SK-N-SH (cell line): ENCODE data around the gene C2orf49.

ENCODE experiments used
- CHD2 ChIP-seq: fragments of 150-350 bp; IDR thresholded peaks from 2 replicates; pipeline ENCODE4 v1.6.1; 2018; ENCODE audit warnings: low read length; ENCODE audit not compliant: partially characterized antibody
- EP300 ChIP-seq, 2 experiments: IDR thresholded peaks; 2 replicates each; pipeline versions ENCODE4 v1.4.0 to v1.6.1; 2012; ENCODE audit warnings: borderline replicate concordance in 1 of 2, low read depth in 1 of 2, low read length in 1 of 2
- MXI1 ChIP-seq: IDR thresholded peaks from 2 replicates; pipeline ENCODE4 v1.6.1; 2012; ENCODE audit warnings: mild to moderate bottlenecking, low read depth, low read length, improper control_type of control experiment
- RAD21 ChIP-seq: IDR thresholded peaks from 2 replicates; pipeline ENCODE4 v1.6.1; 2012; ENCODE audit warnings: mild to moderate bottlenecking, low read length
- SMC3 ChIP-seq: IDR thresholded peaks from 2 replicates; pipeline ENCODE4 v1.6.1; 2012; ENCODE audit warnings: low read depth, low read length, improper control_type of control experiment
- TAF1 ChIP-seq: IDR thresholded peaks from 2 replicates; pipeline ENCODE4 v1.6.1; 2012; ENCODE audit warnings: low read depth, mild to moderate bottlenecking, low read length, moderate library complexity, borderline replicate concordance
- TF ChIP-seq, protein P1 (sequence below): fragments of 200-600 bp; sonication (generic); IDR thresholded peaks from 2 replicates; pipeline ENCODE4 v1.6.1; 2017; ENCODE audit warnings: antibody characterized with exemption, mild to moderate bottlenecking, moderate library complexity
- TF ChIP-seq, protein P2 (sequence below): IDR thresholded peaks from 2 replicates; pipeline ENCODE4 v1.6.1; 2012; ENCODE audit warnings: mild to moderate bottlenecking, low read depth, low read length, moderate library complexity

DNA sequence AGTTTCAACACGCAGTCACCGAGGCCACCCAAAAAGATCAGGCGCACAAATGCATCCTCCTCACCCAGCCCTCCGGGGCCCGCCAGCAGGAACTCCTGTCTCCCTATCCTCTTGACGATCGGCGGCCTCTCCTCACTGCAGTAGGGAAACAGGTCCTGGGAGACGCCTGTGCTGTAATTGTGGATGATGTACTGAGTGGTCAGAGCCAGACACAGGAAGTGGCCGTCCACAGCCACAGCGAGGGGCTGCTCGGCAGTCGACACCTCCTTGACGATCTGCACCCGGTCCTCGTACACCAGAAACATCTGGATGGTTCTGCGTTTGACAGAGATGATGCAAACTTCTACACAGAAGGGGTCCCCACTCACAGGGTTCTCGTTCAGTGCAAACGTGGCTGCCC, 29.8 kb upstream of the C2orf49 start:
- TF ChIP-seq CHD2: no peak
- no peak for TF ChIP-seq RAD21
- TF ChIP-seq, protein P1, sequence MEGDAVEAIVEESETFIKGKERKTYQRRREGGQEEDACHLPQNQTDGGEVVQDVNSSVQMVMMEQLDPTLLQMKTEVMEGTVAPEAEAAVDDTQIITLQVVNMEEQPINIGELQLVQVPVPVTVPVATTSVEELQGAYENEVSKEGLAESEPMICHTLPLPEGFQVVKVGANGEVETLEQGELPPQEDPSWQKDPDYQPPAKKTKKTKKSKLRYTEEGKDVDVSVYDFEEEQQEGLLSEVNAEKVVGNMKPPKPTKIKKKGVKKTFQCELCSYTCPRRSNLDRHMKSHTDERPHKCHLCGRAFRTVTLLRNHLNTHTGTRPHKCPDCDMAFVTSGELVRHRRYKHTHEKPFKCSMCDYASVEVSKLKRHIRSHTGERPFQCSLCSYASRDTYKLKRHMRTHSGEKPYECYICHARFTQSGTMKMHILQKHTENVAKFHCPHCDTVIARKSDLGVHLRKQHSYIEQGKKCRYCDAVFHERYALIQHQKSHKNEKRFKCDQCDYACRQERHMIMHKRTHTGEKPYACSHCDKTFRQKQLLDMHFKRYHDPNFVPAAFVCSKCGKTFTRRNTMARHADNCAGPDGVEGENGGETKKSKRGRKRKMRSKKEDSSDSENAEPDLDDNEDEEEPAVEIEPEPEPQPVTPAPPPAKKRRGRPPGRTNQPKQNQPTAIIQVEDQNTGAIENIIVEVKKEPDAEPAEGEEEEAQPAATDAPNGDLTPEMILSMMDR: no peak
- no peak for TF ChIP-seq EP300 (IDR thresholded peaks at IDR 0.05; ENCODE audit: borderline replicate concordance in 1 of 2, low read depth in 1 of 2, low read length in 1 of 2)
- TF ChIP-seq, protein P2, sequence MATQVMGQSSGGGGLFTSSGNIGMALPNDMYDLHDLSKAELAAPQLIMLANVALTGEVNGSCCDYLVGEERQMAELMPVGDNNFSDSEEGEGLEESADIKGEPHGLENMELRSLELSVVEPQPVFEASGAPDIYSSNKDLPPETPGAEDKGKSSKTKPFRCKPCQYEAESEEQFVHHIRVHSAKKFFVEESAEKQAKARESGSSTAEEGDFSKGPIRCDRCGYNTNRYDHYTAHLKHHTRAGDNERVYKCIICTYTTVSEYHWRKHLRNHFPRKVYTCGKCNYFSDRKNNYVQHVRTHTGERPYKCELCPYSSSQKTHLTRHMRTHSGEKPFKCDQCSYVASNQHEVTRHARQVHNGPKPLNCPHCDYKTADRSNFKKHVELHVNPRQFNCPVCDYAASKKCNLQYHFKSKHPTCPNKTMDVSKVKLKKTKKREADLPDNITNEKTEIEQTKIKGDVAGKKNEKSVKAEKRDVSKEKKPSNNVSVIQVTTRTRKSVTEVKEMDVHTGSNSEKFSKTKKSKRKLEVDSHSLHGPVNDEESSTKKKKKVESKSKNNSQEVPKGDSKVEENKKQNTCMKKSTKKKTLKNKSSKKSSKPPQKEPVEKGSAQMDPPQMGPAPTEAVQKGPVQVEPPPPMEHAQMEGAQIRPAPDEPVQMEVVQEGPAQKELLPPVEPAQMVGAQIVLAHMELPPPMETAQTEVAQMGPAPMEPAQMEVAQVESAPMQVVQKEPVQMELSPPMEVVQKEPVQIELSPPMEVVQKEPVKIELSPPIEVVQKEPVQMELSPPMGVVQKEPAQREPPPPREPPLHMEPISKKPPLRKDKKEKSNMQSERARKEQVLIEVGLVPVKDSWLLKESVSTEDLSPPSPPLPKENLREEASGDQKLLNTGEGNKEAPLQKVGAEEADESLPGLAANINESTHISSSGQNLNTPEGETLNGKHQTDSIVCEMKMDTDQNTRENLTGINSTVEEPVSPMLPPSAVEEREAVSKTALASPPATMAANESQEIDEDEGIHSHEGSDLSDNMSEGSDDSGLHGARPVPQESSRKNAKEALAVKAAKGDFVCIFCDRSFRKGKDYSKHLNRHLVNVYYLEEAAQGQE: no peak
- TF ChIP-seq MXI1: no peak
- no peak for TF ChIP-seq SMC3
- TF ChIP-seq TAF1: no peak
